Kidney capillary endothelial cell (primary cell): ENCODE results near the gene TRMT1.

Experiments
- DNase-seq: peaks from one replicate; pipeline ENCODE4 v3.0.0-alpha.2; 2018; ENCODE audit warnings: low spot score

TRMT1 gene

GRCh38 chr19:13070425-13071140 lies 46.0 kb downstream of the TRMT1 start:
- DNase-seq: no peak

- no peak for DNase-seq
Measured at GRCh38 chr19:13069415-13070359, 46.9 kb downstream of the TRMT1 start.

- DNase-seq: no peak
Measured at GRCh38 chr19:13068085-13068846, 48.3 kb downstream of the TRMT1 start.

- no peak for DNase-seq
Measured at GRCh38 chr19:13066933-13067807, 49.4 kb downstream of the TRMT1 start.

- DNase-seq: no peak
Measured at GRCh38 chr19:13066226-13066625, 50.3 kb downstream of the TRMT1 start.

- no peak for DNase-seq
Measured at GRCh38 chr19:13064092-13064489, 52.4 kb downstream of the TRMT1 start.

GRCh38 chr19:13063461-13064091 lies 53.0 kb downstream of the TRMT1 start:
- no peak for DNase-seq

GRCh38 chr19:13062317-13062716 lies 54.2 kb downstream of the TRMT1 start:
- no peak for DNase-seq

GRCh38 chr19:13060964-13061927 lies 55.3 kb downstream of the TRMT1 start:
- DNase-seq: peak; percentile 77

GRCh38 chr19:13060233-13060963 lies 56.1 kb downstream of the TRMT1 start:
- no peak for DNase-seq

- DNase-seq: no peak
Measured at GRCh38 chr19:13058951-13059660, 57.4 kb downstream of the TRMT1 start.

- no peak for DNase-seq
Measured at GRCh38 chr19:13057744-13058143, 58.8 kb downstream of the TRMT1 start.

GRCh38 chr19:13057147-13057572 lies 59.4 kb downstream of the TRMT1 start:
- DNase-seq: no peak

- no peak for DNase-seq
Measured at GRCh38 chr19:13056052-13056660, 60.4 kb downstream of the TRMT1 start.

- DNase-seq: no peak
Measured at GRCh38 chr19:13055213-13056051, 61.1 kb downstream of the TRMT1 start.
